ENCODE data around the gene ANKAR.

GRCh38 chr2:189685540-189686229 lies 11.2 kb downstream of the ANKAR start:
- TF ChIP-seq, protein P1, sequence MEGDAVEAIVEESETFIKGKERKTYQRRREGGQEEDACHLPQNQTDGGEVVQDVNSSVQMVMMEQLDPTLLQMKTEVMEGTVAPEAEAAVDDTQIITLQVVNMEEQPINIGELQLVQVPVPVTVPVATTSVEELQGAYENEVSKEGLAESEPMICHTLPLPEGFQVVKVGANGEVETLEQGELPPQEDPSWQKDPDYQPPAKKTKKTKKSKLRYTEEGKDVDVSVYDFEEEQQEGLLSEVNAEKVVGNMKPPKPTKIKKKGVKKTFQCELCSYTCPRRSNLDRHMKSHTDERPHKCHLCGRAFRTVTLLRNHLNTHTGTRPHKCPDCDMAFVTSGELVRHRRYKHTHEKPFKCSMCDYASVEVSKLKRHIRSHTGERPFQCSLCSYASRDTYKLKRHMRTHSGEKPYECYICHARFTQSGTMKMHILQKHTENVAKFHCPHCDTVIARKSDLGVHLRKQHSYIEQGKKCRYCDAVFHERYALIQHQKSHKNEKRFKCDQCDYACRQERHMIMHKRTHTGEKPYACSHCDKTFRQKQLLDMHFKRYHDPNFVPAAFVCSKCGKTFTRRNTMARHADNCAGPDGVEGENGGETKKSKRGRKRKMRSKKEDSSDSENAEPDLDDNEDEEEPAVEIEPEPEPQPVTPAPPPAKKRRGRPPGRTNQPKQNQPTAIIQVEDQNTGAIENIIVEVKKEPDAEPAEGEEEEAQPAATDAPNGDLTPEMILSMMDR (conservative IDR thresholded peaks at IDR 0.05; ENCODE audit: low read depth, low read length): no peak
- no peak for TF ChIP-seq EZH2phosphoT487 (IDR thresholded peaks at IDR 0.05; ENCODE audit: borderline replicate concordance, low read length)
- no peak for TF ChIP-seq EZH2 (IDR thresholded peaks at IDR 0.05; ENCODE audit: low read length, unreplicated experiment)
